HG03460 (cell line): ENCODE measurements around the gene RGS7.
"Not testable (repeated sequence)": the region's sequence is repeated elsewhere in the genome, so short reads cannot be mapped to it uniquely, and the experiment has no call there.

Source experiments
- ATAC-seq: cut with Tn5 transposase; IDR thresholded peaks from one replicate; pipeline ENCODE4 v1.9.1; 2021; ENCODE audit not compliant: unreplicated experiment

The RGS7 gene

DNA sequence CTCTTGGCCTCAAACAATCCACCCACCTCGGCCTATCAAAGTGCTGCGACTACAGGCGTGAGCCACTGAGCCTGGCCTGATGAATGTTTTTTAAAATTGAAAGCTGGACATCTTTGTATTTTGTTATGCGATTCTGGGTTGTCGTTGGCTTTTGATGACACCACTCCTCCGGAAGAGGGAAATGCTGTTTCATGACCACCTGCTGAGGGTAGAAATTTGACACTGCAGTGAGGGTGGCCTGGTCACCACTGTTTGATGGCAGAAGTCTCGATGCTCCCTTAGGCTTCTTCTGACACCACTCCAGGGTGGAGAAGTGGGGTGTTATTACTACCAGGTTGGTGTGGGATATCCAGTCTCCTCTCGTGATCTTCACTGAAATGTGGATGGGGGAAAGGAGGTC lies 357.2 kb downstream of the RGS7 start:
- ATAC-seq = no peak

DNA sequence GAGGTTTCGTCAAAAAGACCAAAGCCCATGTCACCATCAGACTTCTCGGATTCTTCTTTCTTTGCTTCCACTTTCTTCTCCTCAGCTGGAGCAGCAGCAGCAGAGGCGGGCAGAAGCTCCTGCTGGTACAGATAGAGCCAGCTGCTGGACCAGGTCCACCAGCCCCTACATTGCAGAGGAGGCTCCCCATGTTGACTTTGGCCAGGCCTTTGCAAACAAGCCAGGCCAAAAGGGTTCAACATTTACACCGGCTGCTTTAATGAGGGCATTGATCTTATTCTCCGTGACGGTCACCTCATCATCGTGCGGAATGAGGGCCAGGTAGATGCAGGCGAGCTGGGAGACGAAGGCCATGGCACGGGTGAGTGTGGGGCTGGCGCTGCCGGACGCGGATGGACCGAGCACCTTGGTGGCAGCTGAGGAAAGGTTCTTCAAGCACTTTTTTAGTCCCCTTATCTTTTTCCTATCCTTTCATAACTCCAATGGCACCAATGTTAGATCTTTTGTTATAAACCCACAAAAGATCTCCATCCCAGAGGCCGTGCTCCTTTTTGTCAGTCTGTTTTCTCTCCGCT lies 358.5 kb downstream of the RGS7 start:
- ATAC-seq = no peak

DNA sequence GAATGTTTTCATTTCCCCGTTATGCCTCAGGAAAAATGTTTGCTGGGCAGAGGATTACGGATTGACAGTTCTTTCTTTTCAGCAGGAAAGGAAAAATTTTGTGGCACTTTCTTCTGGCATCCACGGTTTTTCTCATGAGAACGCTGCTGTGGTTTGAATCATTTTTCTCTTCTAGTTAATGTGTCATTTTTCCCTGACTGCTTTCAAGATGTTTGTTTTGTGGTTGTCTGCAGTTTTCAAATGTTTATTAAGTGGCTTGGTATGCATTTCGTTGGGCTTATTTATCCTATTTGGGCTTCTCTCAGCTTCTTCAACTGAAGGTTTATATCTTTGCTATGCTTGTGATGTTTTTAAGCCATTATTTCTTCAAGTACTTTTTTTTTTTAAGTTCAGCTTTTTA lies 359.0 kb downstream of the RGS7 start:
- ATAC-seq = no peak

DNA sequence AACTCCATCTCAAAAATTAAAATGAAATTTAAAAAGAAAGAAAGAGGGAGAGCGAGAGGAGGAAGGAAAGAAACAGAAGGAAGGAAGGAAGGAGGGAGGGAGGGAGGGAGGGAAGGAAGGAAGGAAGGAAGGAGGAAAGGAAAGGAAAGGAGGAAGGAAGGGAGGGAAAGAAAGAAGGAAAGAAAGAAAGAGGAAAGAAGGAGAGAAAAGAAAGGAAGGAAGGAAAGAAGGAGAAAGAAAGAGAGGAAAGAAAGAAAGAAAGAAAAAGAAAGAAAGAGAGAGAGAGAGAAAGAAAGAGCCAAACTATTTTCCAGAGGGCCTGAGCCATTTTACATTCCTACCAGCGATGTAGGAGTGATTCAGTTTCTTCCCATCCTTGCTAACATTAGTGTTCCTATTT lies 364.0 kb downstream of the RGS7 start:
- no peak for ATAC-seq

DNA sequence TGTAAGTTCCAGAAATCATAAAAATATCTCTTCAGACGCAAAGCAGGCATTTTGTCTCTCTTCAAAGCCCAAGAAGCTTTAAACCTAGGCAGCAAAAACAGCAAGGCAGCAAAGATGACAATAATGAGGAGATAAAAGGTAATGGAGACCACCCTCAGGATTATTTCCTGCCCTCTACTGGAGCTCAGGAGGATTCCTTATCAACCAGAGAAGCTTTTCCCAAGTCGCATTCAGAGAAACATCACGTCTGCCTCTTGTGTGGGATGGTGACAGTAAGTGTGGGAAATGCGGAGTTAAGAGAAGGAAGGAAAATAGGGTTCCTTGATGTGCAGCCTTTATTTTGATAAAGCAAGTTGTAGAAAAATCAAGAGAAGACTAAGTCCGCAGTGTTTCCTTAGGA lies 365.8 kb downstream of the RGS7 start:
- ATAC-seq = no peak

DNA sequence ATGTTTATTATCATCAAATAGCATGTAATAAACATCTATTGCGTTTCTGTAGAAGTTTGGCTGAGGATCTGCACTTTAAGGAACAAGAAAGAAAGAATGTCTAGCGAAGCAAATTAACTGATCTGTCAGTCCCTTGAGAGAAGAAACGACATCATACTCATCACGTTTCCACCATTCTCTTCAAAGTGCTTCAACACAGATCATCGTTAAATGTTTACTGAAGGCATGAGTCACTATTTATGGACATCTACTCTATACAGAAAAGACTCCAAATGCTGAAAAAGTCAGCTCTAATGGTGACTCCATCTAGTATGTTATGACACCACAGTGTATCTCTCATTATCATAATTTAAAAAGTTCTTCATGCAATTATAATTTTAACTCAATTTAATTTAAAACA lies 369.1 kb downstream of the RGS7 start:
- ATAC-seq = no peak

DNA sequence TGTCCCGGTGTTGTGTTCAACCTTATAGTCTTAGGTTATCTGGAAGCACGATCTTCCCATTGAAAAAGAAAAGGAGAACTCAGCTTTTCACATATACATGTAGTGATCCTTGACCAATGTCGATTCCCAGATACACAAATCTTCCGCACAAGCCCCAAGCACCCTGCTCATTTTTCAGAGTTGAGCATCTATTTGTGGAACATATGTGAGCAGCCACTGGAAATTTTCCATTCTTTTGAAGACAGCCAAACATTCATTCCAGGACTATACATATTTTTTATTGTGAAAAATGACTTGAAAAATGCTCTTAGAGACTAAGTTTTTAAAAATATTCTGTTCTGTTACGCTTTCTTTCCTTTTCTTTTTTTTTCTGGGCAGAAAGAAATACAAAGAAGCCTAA lies 371.9 kb downstream of the RGS7 start:
- ATAC-seq = no peak

DNA sequence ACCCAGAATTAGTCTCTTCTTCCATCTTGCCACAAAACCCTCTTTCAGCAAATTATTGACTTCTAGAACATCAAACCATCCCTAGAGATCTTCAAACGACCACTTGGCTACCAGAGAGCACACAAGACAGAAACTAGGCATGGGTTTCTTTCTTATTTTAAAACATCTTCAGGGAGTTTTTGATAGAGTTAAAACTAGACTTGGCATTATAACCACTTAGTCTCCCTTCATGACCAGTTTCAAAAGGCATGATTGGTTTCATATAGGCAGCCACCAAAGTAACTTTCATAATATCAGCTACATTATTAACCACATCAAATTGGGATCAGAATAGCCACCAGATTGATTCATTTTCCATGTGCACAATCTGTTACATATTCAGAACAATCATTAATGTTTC lies 376.7 kb downstream of the RGS7 start:
- no peak for ATAC-seq

DNA sequence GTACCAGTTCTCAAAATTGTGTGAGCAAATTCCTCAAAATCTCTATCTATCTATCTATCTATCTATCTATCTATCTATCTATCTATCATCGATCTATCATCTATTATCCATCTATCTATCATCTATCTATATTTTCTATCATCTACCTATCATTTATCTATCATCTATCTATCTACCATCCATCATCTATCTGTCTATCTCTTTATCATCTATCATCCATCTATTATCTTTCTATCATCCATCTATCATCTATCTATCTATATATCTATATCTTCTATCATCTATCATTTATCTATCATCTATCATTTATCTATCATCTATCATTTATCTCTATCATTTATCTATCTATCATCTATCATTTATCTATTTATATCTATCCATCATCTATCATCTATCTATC lies 380.3 kb downstream of the RGS7 start:
- no peak for ATAC-seq

DNA sequence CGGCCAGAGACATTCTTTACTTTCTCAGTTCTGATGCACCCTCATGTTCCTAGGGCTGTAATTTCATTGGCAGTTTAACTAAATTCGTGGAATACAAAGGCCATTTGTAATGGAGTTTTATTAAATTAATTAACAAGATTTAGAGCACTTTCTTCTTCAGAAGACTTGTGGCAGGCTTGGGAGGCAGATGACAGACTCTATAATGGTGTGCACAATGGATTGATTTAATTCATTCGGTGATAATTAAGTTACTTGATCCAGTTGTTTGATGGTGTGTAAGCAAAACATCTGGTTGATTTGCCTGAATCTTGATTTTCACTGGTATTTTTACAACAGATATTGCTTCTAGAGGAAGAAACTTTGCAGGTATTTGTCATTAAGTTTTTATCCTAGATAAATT lies 383.1 kb downstream of the RGS7 start:
- ATAC-seq = no peak

DNA sequence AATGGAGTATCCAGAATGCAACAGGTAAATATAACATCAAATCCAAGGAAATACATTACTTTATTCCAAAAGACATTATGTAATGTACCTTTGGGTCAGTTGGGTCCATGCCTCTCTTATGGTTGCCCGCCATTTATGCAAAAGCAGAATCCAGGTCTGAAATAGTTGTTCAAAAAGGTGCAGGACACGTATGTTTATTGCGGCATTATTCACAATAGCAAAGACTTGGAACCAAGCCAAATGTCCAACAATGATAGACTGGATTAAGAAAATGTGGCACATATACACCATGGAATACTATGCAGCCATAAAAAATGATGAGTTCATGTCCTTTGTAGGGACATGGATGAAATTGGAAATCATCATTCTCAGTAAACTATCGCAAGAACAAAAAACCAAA lies 384.9 kb downstream of the RGS7 start:
- ATAC-seq = not testable (repeated sequence)

DNA sequence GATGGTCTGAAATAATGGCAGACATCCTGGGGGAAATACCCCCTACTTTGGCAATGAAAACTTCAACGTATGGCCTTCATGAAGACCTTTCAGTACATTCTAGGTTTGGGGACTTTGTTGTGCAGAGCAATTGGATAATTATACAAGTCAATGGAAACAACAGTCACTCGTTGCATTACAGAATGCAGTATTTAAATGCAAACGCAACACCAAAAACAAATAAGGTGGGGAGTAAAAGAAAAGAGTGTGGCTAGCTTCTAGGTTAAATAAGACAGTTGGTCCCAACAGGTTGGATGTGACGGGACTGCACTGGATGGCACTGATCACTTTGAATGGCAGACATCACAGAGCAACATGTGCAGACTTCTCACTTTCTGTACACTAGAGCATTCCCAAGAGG lies 386.8 kb downstream of the RGS7 start:
- ATAC-seq = no peak

DNA sequence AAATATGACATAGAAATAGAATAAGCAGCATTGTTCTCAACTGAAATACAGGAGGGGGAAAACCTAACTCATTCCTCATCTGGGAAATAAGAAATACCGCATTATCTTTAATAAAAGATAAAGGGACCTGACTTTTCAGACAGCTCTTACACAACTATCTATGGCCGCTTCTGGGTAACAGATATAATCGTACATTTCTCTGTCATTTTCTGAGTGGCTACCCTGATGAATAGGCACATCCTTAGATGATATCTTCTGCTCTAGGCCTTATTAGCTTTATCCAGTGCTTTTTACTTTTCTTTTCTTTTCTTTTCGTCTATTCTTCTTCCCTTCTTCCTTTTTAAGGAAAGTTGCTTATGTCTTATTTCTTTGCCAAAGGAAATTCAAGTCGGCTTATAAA lies 388.1 kb downstream of the RGS7 start:
- ATAC-seq = no peak

DNA sequence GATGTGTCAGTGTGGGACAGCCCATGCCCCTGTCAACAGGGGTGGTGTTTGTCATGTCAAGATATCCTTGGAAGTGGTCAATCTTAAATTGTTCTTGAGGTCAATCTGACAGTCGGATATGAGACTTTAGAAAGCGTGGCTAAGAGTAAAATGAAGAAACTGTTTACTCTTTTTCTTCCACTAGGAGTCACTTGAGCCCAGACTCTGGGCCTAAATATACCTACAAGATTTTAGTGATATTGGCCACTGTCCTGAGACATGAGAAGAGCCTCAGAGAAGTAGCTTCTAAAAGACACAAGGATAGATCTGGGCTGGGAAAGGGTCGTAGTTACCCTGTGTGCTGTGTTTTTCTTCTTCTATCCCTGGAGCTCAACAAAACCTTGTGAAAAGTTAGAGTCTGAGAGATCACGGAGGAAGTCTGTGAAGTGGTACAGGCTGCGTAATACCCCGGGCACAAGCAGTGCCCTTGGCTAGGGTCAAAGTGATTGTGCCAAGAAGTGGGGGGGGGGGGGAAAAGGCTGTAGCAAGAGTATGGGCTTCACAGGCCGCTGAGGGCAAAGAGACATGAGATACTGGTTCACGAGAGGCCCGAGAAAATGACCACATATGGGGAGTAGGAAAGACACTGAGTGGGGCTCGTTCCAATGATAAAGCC lies 389.8 kb downstream of the RGS7 start:
- no peak for ATAC-seq

DNA sequence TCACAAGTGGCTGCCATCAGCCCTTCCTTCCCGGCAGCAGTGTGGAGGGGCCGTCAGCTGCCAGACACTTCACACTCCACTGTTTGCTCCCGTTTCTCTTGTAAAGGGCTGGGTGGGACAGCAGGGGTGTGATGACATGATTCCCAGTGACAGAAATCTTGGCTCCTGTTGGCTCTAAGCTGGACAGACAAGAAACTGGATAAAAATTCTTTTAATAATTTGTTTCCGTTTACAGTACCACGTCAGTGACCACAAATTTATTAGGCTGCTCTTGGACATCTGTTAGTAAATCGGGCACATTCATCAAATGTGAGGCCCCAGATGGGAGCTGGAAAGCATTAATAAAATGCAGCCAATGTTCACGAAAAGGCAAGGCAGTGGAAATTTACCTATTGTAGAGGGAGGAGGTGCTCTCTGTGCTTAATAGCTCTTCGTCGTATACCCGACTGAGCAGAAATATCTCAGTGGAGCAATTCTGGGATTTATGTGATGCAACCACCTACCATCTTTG lies 391.4 kb downstream of the RGS7 start:
- no peak for ATAC-seq

DNA sequence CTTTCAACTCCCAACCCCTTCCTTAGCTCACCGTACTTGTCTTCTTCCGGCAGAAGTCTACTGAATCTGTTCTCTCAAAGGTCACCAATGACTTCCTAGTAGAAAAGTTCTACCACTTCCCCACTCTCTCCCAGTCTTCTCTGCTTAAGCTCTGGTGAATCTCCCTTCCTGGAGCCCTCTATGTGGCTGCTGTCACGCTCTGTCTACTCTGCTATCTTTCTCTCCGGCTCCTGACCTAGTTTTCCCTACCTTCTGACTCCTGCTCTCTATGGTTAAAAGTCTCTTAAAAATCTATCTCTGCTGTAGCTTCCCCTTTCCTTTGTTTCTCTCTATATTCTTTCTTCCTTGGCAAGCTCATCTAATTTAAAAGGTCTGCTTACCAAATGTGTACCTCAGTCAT lies 394.9 kb downstream of the RGS7 start:
- no peak for ATAC-seq

DNA sequence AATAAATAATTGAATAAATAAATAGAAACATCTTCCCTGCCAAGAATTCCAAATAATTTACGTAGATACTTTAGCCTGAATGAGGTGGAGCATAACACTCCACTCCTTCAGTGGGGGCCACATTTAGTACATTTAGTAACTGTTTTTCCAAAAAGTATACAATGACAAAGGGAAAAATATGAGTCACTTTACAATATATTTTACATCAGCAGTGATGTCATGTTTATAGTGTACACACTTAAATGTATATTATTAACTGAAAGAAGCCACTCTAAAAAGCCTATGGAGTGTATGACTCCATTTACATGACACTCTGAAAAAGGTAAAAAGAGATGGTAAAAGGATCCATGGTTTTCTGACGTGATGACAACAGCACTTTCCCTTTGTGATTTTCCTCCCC lies 400.6 kb downstream of the RGS7 start:
- no peak for ATAC-seq

DNA sequence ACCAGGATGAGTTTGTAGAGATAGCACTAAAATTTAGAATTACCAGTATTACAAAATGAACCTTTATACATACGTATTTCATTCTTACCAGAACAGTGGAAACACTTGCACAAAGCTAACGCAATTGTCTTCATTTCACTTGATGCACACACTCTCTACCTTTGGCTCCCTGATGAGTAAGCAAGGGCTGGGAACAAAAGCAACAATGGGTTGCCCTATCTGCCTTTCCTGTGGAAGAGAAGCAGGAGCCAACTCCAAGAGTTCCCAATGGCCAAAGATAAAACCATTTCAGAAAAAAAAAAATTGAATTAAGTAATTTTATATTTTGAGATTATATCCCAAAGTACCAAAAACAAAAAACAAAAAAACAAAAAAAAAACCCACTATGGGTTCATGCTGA lies 401.0 kb downstream of the RGS7 start:
- ATAC-seq = no peak

DNA sequence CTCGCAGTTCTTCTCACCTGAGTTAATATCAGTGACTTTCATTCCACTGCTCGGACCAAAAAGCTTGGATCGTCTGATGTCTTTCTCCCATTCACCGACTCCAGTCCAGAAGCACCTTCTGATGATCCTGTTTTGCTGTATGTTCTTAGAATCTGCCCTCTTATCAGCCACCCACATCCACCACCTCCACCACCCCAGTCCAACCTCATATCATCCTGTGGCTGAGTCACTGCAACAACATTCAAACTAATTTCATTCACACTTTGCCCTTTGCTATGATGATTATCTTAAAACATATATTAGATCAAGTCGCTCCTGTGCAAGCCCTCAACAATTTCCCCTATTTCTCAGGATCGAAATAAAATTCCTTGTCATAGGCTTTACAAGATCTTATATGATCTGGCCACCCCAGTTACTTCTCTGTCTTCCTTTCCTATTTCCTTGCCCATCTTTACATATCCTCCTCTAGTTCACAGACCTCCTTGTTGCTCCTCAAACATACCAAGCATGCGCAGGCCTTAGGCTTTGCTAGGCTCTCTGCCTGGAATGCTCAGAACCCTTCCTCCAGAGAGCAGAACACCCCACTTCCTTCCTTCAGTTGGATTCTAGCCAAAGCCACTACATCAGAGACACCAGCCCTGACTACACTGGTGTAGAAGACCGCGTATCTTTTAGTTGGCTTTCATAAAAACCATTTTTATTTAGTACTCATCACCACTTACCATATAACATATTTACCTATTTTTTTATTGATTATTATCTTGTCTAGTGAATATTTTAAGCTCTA lies 409.4 kb downstream of the RGS7 start:
- ATAC-seq = no peak

DNA sequence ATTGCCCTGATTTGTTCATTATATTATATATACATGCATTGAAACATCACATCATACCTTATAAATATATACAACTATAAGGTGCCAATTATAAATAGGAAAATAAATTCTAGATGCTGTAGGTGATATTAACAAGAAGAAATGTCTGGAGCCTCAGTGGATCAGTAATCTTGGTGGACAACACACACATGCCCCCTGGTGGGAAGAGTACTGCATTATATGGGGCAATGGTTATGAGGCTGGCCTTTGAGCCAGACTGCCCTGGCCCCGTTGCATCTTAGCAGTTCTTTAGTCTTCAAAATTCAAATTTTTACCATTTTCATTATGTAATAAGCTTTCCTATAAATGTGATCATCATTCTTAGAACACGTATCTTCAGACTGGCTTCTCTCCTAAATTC lies 410.1 kb downstream of the RGS7 start:
- no peak for ATAC-seq

DNA sequence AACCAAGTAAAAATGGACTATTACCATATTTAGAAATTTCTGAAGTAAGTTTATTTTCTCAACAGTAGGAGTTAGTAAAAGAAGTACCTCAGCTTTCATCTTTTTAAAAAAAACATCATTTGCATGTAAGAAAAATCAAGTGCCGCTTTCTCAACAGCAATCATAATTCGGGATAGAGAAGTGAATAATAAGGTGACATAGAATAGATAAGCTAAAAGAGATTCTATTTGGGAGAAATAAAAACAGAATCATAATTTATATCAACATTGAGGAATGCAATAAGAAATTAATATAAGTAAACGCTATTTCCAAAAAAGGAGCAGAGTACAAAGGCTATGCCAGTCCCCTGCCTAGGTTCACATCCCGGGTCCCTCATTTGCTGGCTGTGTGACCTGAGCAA lies 414.1 kb downstream of the RGS7 start:
- no peak for ATAC-seq

DNA sequence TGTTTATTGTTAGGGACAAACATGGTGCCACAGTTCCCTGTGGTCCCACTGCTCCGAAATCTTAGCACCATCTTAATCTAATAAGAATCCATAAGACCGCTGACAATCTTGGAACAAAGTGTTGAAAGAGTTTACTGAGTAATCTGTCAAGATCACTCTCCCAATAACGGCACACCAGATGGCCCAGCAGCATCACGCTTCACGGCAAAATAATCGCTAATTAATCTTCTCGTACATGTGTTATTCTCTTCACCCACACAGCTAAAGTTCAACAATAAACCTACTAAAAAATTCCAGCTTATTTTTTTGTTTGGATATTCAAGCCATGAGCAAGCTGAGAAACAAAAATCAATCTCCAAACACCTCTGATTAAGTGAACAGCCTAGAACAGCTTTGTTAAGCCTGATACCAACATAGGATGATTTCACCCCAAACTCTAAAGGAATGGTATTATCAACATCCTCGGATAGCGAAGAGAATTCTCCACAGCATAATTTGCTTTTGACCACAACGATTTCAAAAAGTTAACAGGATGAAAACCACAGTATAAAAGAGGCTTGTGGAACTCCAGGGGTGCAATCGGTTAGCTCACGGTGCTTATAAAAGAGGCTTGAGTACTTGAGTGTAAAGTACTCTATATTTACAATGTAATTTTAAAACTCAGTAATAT lies 415.2 kb downstream of the RGS7 start:
- no peak for ATAC-seq
